ENCODE results near the gene SEPTIN12. TPM values are rescaled to one million over a fixed set of nuclear protein-coding genes. Genes with fewer than 3 reads are reported as not detected.

The SEPTIN12 gene
- total and polyA plus RNA-seq, 10 of the 15 experiments (the other 5 are each of a cell fraction or from before 2014, with no cell fraction given) = not detected

DNA sequence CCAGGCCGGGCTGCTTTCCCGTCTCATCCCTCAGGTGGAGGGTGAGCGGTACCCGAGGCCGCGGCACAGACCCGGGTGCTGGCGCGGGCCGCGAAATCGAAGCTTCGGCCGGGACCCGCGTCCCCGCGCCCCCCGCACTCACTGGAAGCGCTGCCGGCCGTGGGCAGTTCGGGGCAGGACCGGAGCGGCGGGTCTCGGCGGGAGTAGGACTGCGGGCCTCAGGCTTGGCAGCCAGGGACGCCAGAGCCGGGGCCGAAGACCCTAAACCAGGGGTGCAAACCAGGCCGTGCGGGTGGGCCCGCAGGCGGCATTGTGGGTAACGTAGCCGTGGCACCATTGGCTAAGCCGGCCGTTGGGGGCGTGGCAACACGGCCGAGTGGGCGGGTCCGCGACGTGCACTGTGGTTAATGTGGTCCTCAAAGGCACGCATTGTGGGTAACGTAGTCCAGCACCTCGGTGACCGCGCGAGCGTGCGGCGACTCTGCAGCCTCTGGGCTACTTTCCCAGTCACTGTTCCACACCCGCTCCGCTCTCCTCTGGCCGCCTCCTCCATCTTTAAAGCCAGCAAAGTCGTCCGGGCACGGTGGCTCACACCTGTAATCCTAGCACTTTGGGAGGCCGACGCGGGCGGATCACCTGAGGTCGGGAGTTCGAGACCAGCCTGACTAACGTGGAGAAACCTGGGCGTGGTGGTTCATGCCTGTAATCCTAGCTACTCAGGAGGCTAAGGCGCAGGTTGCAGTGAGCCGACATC is 21.1 kb downstream of the SEPTIN12 start, which contains the start of gene ZNF500:
TSS of gene ZNF500 (minus strand) at position 288 of the 754 bp plus-strand sequence. CDS start 1,184 bp downstream, outside the sequence.
- SMC1A ChIA-PET (ENCODE audit: uncharacterized antibody, unreplicated experiment) = interaction anchor here (0.6 to 3.4 kb wide), 4 partner anchors 19 to 1725 kb away, joined by 3 to 15 read pairs (median 4); partner anchors contain the start of genes ANKS3 and DNAAF8
- TF ChIP-seq EED (IDR thresholded peaks at IDR 0.05; ENCODE audit: low read depth) (0 out of 2 replicates have a peak, but pooled peaks have one; percentile 37), POLR2AphosphoS2 (IDR thresholded peaks at IDR 0.05; ENCODE audit: low read depth, low read length) (no peak), YBX1 (IDR thresholded peaks at IDR 0.05) (no peak), EP300 (IDR thresholded peaks at IDR 0.05; ENCODE audit: borderline replicate concordance in 1 of 2, control insufficient read depth in 1 of 2, low read depth in 2 of 2, low read length in 2 of 2) (peak in 1 of 2 experiments; percentile 39; a peak in 1 of 4 replicates), FOS (IDR thresholded peaks at IDR 0.05; ENCODE audit: borderline replicate concordance, extremely low read depth, insufficient read length) (no peak), NFYB (IDR thresholded peaks at IDR 0.05; ENCODE audit: insufficient read depth, low read depth, low read length) (peak; percentile 43; the same call in 1 of the 2 replicates), NR2C1 (IDR thresholded peaks at IDR 0.05) (peak; percentile 59), MEF2A (IDR thresholded peaks at IDR 0.05; ENCODE audit: insufficient read depth, low read depth, low read length) (no peak), TAF1 (IDR thresholded peaks at IDR 0.05; ENCODE audit: borderline replicate concordance, low read depth, low read length) (no peak), ZNF24 (IDR thresholded peaks at IDR 0.05) (no peak), MXI1 (IDR thresholded peaks at IDR 0.05; ENCODE audit: low read depth, low read length) (peak; percentile 85), TCF7 (IDR thresholded peaks at IDR 0.05; ENCODE audit: borderline replicate concordance) (no peak)
- TF ChIP-seq, protein P1, sequence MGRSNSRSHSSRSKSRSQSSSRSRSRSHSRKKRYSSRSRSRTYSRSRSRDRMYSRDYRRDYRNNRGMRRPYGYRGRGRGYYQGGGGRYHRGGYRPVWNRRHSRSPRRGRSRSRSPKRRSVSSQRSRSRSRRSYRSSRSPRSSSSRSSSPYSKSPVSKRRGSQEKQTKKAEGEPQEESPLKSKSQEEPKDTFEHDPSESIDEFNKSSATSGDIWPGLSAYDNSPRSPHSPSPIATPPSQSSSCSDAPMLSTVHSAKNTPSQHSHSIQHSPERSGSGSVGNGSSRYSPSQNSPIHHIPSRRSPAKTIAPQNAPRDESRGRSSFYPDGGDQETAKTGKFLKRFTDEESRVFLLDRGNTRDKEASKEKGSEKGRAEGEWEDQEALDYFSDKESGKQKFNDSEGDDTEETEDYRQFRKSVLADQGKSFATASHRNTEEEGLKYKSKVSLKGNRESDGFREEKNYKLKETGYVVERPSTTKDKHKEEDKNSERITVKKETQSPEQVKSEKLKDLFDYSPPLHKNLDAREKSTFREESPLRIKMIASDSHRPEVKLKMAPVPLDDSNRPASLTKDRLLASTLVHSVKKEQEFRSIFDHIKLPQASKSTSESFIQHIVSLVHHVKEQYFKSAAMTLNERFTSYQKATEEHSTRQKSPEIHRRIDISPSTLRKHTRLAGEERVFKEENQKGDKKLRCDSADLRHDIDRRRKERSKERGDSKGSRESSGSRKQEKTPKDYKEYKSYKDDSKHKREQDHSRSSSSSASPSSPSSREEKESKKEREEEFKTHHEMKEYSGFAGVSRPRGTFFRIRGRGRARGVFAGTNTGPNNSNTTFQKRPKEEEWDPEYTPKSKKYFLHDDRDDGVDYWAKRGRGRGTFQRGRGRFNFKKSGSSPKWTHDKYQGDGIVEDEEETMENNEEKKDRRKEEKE (IDR thresholded peaks at IDR 0.05) = no peak
- TF ChIP-seq, protein P2, sequence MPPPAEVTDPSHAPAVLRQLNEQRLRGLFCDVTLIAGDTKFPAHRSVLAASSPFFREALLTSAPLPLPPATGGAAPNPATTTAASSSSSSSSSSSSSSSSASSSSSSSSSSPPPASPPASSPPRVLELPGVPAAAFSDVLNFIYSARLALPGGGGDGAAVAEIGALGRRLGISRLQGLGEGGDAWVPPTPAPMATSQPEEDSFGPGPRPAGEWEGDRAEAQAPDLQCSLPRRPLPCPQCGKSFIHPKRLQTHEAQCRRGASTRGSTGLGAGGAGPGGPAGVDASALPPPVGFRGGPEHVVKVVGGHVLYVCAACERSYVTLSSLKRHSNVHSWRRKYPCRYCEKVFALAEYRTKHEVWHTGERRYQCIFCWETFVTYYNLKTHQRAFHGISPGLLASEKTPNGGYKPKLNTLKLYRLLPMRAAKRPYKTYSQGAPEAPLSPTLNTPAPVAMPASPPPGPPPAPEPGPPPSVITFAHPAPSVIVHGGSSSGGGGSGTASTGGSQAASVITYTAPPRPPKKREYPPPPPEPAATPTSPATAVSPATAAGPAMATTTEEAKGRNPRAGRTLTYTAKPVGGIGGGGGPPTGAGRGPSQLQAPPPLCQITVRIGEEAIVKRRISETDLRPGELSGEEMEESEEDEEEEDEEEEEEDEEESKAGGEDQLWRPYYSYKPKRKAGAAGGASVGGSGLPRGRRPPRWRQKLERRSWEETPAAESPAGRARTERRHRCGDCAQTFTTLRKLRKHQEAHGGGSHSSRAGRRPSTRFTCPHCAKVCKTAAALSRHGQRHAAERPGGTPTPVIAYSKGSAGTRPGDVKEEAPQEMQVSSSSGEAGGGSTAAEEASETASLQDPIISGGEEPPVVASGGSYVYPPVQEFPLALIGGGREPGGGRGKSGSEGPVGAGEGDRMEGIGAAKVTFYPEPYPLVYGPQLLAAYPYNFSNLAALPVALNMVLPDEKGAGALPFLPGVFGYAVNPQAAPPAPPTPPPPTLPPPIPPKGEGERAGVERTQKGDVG (CRISPR knock-in tag; IDR thresholded peaks at IDR 0.05) = no peak
- TF ChIP-seq, protein P3, sequence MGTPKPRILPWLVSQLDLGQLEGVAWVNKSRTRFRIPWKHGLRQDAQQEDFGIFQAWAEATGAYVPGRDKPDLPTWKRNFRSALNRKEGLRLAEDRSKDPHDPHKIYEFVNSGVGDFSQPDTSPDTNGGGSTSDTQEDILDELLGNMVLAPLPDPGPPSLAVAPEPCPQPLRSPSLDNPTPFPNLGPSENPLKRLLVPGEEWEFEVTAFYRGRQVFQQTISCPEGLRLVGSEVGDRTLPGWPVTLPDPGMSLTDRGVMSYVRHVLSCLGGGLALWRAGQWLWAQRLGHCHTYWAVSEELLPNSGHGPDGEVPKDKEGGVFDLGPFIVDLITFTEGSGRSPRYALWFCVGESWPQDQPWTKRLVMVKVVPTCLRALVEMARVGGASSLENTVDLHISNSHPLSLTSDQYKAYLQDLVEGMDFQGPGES (IDR thresholded peaks at IDR 0.05) = peak; percentile 29; the same call in 1 of the 2 replicates

More for the DNA sequence above, 21.1 kb downstream of the SEPTIN12 start, which contains the start of gene ZNF500:
- ChIA-PET RAD21 (ENCODE audit: unreplicated experiment) (interaction anchor here (1.0 to 1.9 kb wide), 2 partner anchors 32 to 33 kb away, joined by 6 to 18 read pairs; partner anchors contain the start of genes ANKS3 and DNAAF8), POLR2A (interaction anchor here (1.5 to 2.8 kb wide), 4 partner anchors 32 to 151 kb away, joined by 7 to 15 read pairs (median 9); partner anchors contain the start of genes ANKS3 and DNAAF8), CTCF (interaction anchor here (0.7 kb wide), 1 partner anchor 850 kb away, joined by 3 read pairs; no protein-coding TSS in a partner anchor)
- peak within 1 kb of the TSS; percentile 63 for H3K27ac ChIP-seq (ENCODE audit: control insufficient read depth, insufficient read depth)
- peak within 1 kb of the TSS; percentile 91 for H3K4me3 ChIP-seq
- intact Hi-C loops (cut with micrococcal nuclease; ENCODE audit: unreplicated experiment) (no loop called here), in situ Hi-C loops (cut with MboI) (no loop called here)
- no peaks in the 10 kb centered on the region for H3K9me3 ChIP-seq (replicated peaks; ENCODE audit: control insufficient read depth, insufficient read depth, low read length)
- H3K27me3 ChIP-seq (replicated peaks in 1 of 2; ENCODE audit: control insufficient read depth in 2 of 2, insufficient read depth in 2 of 2, low read length in 1 of 2) = no peaks in the 10 kb centered on the region
- peak; percentile 94 for ATAC-seq
- no peaks in the 10 kb centered on the region for H4K20me1 ChIP-seq (ENCODE audit: control insufficient read depth, insufficient read depth)
- peak within 1 kb of the TSS; percentile 71 for H3K4me2 ChIP-seq (ENCODE audit: control insufficient read depth, insufficient read depth)
- H3K9ac ChIP-seq (ENCODE audit: control insufficient read depth, insufficient read depth, low read length) = peak within 1 kb of the TSS; percentile 87
- peak within 1 kb of the TSS; percentile 85 for H2AFZ ChIP-seq (ENCODE audit: control insufficient read depth, low read depth, low read length)
- peaks cover 18% of the 10 kb centered on the region for H3K79me2 ChIP-seq (ENCODE audit: control insufficient read depth, insufficient read depth, low read length)
- peak; percentile 84 for DNase-seq (ENCODE audit: low read depth, low spot score)
- WGBS (ENCODE audit: insufficient coverage, insufficient replicate concordance, low lambda C conversion rate, missing lambda C conversion rate) = 1% methylated on average over 71 of the region's 72 CpGs
- peak; percentile 88 for FAIRE-seq
- no TSS peak for BruUV-seq (replicated peaks)
- peaks cover under 1 to 6% of the 10 kb centered on the region in 2 experiments; a peak in 3 of 4 replicates for H3K36me3 ChIP-seq (ENCODE audit: control insufficient read depth in 2 of 2, insufficient read depth in 2 of 2, low read length in 1 of 2)
- peaks cover 8% of the 10 kb centered on the region; the same call in 1 of the 2 replicates for H3K4me1 ChIP-seq (ENCODE audit: control insufficient read depth, insufficient read depth, low read length)
